GM19452 (cell line): ENCODE results near the gene CXorf66.
A peak's percentile ranks its signal among the peaks of the same experiment; 100 is the strongest.
"Not testable (repeated sequence)": the region's sequence is repeated elsewhere in the genome, so short reads cannot be mapped to it uniquely, and the experiment has no call there.

Experiments used
- ATAC-seq: cut with Tn5 transposase; IDR thresholded peaks from one replicate; pipeline ENCODE4 v1.9.1; 2021; ENCODE audit not compliant: unreplicated experiment

The CXorf66 gene, protein sequence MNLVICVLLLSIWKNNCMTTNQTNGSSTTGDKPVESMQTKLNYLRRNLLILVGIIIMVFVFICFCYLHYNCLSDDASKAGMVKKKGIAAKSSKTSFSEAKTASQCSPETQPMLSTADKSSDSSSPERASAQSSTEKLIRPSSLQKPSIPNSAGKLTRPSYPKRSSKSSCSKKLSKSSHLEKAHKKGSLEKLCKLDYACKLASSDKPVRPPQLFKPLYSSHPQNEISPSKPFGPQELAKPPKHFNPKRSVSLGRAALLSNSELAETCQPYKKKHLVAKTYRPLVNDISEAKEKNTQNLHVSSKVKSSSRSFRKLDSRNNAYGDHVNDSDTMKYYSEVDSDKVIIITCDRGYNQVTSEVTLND

DNA sequence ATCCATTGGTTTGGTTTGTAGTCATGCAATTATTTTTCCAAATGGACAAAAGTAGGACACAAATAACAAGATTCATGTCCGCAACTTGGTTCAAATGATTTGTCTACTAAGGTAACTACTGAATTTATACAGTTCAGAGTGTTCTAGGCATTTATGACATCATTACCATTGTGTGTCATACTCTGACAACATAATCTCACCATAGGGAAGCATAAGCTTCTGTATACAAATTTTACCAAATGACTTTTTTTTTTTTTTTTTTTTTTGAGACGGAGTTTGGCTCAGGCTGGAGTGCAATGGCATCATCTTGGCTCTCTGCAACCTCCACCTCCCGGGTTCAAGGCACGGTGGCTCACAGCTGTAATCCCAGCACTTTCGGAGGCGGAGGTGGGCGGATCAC is at the start of gene CXorf66:
CXorf66 (minus strand) TSS at position 101 of the 400 bp plus-strand sequence; CDS start at position 76, 25 bp downstream.
- ATAC-seq = no peak

DNA sequence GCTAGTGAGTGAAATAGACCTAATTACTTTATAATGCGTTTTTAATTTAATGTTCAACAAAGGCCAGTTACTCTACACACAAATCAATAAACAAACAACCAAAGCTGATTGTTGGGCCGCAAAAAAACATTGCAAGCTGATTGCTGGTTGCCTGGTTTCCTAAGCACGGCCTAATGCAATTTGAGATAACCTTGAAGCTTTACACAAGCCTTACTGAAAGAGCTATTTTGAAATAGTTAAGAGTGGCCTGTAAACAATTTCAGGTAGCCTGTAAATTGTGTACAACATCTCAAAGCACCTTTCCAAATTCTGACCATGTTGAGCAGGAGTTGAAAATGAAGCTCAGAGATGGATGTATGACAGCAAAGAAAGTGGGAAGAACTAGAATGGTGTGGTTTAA is 17.5 kb upstream of the CXorf66 start:
- ATAC-seq = no peak

DNA sequence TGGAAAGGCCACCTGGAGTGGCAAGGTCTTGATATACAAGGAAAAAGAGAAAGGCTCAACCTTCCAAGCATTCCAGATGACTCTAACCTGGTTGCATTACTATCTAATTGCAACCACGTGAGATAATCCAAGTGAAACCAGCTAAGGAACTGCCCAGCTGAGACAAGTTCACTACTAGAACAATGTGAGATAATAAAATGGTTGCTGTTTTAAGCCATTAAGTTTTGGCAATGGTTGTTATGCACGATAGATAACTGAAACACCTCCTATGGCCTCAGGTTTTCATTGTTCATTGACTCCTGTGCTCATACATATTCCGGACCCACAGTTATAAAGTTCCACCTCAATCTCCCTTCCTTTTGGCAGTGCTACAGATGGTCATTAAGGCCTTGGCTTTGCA is 9.2 kb upstream of the CXorf66 start:
- ATAC-seq = no peak

DNA sequence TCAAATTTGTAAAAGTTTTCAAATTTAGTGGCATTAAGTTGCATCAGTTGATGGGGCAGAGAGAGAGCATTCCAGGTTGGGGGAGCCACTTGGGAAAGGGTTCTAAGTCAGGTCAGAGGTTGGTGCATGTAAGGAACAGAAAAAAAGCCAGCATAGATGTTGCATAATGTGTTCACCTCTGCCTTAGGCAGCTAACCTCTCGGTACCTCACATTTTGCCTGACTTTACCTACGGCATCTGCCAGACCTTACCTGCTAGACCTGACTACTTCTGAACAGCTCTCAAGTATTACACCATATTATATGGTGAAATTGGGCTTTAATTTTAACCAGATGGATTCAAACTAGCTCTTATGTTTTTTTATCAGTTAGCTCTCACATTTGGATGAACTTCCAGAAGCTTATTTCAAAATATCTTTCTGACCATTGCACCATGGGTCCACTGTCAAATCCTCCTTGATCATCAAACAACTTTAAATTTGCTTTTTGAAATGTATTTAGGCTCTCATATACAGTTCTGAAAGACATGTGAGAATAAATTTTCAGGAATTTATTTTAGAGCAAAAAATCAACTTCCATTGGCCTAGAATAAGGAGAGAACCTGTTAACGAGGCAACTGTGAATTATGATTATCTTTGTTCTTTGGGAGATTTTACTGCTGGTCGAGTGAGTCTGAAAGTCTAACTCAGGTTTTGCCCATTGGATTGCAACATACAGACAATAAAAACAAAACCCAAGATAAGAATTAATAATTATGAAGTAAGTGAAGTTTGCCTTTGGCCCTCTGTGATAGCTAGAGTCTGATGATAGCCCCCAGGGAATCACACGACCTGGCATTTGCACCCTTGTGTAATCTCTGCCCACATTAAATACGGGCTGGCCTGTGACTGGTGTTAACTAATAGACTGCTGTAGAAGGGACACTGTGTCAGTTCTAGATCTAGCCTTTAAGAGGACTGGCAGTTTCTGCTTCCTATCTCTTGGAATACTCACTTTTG is 7.6 kb upstream of the CXorf66 start:
- ATAC-seq = no peak

DNA sequence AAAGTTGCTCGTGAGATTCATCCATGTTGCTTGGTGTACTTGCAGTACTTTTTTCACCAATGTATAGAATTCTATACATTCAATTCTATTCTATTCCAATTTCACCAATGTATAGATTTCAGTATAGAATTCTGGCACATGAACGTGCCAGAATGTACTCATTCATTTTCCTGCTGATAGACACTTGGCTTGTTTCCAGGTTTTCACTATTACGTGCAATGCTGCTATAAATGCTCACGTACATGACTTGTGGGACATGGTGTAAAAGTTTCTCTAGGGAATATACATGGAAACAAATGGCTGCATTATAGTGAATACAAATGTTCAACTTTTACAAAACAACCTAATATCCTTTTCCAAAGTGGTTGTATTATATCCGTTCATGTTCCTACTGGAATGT is 6.8 kb upstream of the CXorf66 start:
- ATAC-seq = no peak

DNA sequence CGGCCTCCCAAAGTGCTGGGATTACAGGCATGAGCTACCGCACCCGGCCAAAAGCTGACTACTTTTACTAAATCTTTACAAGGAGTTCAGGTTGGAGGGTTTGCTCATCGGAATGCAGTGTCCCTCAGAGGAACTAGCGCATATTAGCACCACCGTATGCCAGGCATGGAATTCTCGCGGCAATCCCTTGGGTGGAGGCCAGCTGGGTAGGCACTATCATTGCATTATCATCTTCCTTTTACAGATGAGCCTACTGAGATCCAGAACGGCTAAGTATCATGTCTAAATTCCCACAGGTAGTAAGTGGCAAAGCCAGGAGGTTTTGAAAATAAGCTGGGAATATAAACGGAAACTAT is 6.1 kb upstream of the CXorf66 start:
- ATAC-seq = no peak

GRCh38 chrX:139969286-139969685 is 4.0 kb upstream of the CXorf66 start:
- ATAC-seq = no peak

DNA sequence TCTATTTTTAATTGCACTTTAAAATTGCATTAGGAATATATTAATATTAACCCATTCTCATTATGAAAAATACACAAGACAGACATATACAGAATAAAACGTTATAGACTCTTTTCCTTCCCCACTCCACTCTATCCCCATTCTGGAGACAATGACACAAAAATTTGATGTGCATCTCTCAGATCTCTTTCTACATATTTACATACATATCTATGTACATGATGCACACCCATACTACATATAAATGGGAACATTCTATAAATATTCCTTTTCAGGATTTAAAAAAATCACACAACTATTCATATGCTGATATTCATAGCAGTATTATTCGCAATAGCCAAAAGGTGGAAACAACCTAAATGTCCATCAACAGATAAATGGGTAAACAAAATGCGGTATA is 2.4 kb upstream of the CXorf66 start:
- no peak for ATAC-seq

- no peak for ATAC-seq
Observed at GRCh38 chrX:139967300-139967699, 2.0 kb upstream of the CXorf66 start.

- ATAC-seq = not testable (repeated sequence)
Observed at GRCh38 chrX:139966159-139966558, 838 bp upstream of the CXorf66 start.

DNA sequence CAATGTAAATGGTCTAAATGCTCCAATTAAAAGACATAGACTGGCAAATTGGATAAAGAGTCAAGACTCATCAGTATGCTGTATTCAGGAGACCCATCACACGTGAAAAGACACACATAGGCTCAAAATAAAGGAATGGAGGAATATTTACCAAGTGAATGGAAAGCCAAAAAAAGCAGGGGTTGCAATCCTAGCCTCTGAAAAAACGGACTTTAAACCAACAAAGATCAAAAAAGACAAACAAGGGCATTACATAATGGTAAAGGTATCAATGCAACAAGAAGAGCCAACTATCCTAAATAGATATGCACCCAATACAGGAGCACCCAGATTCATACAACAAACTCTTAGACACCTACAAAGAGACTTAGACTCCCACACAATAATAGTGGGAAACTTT is 4.2 kb downstream of the CXorf66 start:
- ATAC-seq = not testable (repeated sequence)

DNA sequence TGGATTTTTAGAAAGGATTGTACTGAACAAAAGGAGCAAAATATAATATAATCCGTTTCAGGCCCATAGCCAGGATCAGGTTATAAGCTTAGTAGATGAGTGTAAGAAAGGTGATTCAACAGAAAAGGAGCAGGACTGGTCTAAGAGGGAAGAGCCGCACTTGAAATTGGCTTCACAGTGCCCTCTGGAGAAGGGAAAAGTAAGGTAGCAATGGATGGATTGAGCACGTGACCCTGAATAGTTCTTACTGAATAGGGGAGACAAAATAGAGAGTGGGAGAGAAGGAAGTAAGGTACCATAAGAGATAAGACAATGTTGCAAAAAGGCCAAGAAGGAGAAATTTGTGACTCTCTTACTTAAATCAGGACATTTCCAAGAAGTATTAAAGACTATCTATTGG is 15.6 kb downstream of the CXorf66 start:
- no peak for ATAC-seq

- ATAC-seq = no peak
Observed at GRCh38 chrX:139945075-139945474, 20.2 kb downstream of the CXorf66 start.

DNA sequence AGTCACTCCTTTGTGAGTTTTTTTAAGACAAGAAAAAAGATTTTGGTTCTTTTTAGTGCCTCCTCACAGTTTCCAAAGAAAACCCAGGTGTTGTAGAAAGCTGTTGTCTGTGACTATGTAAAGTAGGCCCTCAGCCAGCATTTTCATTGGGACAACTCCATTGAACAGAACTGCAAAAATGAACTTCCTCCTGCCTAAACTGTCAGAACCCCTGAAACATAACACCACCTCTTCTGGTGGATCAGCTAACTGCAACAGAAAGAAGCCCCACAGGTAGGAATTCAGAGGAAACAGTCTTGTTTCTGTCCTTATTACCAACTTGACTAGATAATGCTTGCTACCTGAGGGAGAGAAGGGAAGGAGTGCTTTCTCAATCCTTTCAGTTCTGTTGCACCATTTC is 29.1 kb downstream of the CXorf66 start:
- no peak for ATAC-seq

DNA sequence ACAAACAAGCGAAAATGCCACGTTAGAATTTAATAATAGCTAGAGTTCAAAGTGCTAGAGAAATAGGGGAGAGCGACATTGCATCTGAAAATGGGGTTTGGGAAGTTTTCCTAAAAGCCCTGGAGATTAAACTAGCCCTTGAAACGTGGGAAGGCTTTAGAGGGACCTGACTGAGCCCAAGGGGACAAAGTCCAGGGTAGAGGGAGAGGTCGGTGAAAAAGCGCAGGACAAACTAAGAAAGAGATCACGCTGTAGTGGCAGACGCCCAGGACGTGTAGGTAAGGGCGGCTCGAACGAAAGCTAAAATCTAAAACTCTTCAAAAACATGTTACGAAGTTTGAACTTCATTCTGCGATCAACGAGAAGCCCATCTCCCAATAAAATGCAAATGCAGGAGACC is 31.4 kb downstream of the CXorf66 start:
- ATAC-seq = no peak

- peak; percentile 73 for ATAC-seq
Observed at GRCh38 chrX:139932901-139933796, 32.2 kb downstream of the CXorf66 start, which contains the start of gene ATP11C. Gene ATP11C (minus strand): TSS chrX:139933053. CDS start chrX:139932042, 1,011 bp downstream.

DNA sequence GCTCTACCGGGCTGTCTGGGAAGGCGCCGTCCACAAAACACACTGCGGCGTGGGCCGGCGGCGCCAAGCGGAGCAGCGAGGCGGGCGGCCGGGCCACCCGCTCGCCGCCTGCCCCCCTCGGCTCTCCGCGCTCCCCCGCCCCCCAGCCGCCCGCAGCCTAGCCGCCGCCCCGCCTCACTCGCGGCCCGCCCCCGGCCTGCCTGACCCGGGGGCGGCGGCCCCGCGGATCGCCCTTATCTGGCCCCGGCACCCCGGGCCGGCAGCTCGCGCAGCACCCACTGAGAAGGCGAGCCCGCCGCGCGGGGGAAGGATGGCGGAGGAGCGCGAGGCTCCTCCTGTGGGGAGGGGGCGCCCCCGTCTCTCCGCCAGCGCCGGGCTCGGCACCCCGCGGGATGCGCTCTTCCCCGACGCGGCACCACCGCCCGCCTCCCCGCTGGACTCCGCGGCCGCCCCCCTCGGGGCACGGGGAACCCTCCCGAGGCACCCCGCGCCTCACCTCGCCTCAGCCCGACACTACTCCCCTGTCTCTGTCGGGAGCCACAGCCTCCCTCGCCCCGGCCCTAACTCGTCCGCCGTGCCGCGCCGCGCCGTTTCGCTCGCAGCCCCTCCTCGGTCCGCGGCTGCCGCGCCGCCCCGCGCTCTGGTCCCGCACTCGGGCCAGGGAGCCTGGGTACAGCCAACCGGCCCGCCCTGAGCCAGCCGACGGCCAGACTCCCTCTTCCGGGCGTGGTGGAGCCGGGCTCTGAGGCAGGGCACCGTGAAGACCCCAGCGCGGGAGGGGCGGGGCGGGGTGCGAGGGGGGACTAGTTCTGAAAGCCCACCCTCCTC is 33.0 kb downstream of the CXorf66 start:
- ATAC-seq = peak; percentile 44

GRCh38 chrX:139931646-139932072 is 33.7 kb downstream of the CXorf66 start:
- ATAC-seq = no peak

DNA sequence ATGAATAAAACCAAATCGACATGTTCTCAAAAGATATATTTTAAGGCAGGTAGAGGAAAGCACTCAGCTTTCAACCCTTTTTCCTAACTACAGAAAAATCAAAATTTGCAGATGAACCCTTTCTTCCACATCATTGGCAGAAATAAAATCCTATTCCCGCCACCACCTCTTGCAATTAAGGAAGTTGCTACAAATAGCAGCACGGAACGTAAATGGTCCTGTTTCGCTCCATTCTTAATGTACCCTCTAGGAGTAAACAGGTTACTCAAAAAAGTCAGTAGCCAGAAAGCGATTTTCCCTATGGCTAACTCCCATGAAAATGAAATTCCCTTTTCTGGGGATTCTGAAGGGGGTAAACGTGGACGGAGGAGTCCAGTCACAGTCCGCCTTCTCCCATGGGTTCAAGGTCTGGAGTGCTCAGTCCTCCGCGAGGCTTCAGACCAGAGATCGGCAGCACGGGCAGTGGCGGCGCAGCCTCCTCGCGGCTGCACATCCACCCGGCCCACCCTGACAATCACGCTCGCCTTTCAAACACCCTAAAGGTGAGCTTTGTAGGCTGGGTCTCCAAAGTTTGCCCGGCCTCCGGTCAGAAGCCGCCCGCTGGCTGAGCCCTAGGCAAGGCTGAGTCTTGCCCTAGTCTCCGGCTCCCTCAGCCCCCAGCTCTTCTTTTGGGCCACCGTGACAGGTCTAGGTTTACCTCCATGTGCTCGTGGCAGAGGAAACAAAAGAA is 34.2 kb downstream of the CXorf66 start:
- no peak for ATAC-seq
